ENCODE data around the gene DSPP. TPM values are rescaled to one million over a fixed set of nuclear protein-coding genes. Genes with fewer than 3 reads are reported as not detected.

DSPP gene
- total and polyA plus RNA-seq, 2 experiments from 2014 or later = 0.08 TPM; not detected in 1

DNA sequence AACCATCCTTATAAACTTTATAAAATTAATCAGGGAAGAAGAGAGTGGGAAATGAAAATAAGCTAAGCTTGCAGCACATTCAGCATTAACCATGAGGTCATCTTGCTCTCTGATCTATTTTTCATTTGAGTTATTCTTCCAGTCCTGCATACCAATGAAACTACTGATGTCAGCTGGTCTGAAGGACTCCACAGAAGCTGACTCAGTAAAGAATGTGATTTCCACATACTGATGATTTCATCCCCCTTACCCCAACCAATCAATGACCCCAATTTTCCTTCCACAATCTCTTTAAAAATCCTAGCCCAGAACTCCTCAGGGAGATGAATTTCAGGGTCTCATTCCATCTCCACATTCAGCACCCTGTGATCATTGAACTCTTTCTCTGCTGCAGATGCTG lies 18.8 kb upstream of the DSPP start (continued):
- TF ChIP-seq, protein P1, sequence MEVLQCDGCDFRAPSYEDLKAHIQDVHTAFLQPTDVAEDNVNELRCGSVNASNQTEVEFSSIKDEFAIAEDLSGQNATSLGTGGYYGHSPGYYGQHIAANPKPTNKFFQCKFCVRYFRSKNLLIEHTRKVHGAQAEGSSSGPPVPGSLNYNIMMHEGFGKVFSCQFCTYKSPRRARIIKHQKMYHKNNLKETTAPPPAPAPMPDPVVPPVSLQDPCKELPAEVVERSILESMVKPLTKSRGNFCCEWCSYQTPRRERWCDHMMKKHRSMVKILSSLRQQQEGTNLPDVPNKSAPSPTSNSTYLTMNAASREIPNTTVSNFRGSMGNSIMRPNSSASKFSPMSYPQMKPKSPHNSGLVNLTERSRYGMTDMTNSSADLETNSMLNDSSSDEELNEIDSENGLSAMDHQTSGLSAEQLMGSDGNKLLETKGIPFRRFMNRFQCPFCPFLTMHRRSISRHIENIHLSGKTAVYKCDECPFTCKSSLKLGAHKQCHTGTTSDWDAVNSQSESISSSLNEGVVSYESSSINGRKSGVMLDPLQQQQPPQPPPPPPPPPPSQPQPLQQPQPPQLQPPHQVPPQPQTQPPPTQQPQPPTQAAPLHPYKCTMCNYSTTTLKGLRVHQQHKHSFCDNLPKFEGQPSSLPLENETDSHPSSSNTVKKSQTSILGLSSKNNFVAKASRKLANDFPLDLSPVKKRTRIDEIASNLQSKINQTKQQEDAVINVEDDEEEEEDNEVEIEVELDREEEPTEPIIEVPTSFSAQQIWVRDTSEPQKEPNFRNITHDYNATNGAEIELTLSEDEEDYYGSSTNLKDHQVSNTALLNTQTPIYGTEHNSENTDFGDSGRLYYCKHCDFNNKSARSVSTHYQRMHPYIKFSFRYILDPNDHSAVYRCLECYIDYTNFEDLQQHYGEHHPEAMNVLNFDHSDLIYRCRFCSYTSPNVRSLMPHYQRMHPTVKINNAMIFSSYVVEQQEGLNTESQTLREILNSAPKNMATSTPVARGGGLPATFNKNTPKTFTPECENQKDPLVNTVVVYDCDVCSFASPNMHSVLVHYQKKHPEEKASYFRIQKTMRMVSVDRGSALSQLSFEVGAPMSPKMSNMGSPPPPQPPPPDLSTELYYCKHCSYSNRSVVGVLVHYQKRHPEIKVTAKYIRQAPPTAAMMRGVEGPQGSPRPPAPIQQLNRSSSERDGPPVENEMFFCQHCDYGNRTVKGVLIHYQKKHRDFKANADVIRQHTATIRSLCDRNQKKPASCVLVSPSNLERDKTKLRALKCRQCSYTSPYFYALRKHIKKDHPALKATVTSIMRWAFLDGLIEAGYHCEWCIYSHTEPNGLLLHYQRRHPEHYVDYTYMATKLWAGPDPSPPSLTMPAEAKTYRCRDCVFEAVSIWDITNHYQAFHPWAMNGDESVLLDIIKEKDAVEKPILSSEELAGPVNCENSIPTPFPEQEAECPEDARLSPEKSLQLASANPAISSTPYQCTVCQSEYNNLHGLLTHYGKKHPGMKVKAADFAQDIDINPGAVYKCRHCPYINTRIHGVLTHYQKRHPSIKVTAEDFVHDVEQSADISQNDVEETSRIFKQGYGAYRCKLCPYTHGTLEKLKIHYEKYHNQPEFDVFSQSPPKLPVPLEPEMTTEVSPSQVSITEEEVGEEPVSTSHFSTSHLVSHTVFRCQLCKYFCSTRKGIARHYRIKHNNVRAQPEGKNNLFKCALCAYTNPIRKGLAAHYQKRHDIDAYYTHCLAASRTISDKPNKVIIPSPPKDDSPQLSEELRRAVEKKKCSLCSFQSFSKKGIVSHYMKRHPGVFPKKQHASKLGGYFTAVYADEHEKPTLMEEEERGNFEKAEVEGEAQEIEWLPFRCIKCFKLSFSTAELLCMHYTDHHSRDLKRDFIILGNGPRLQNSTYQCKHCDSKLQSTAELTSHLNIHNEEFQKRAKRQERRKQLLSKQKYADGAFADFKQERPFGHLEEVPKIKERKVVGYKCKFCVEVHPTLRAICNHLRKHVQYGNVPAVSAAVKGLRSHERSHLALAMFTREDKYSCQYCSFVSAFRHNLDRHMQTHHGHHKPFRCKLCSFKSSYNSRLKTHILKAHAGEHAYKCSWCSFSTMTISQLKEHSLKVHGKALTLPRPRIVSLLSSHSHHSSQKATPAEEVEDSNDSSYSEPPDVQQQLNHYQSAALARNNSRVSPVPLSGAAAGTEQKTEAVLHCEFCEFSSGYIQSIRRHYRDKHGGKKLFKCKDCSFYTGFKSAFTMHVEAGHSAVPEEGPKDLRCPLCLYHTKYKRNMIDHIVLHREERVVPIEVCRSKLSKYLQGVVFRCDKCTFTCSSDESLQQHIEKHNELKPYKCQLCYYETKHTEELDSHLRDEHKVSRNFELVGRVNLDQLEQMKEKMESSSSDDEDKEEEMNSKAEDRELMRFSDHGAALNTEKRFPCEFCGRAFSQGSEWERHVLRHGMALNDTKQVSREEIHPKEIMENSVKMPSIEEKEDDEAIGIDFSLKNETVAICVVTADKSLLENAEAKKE (CRISPR knock-in tag; IDR thresholded peaks at IDR 0.05) = no peak

DNA sequence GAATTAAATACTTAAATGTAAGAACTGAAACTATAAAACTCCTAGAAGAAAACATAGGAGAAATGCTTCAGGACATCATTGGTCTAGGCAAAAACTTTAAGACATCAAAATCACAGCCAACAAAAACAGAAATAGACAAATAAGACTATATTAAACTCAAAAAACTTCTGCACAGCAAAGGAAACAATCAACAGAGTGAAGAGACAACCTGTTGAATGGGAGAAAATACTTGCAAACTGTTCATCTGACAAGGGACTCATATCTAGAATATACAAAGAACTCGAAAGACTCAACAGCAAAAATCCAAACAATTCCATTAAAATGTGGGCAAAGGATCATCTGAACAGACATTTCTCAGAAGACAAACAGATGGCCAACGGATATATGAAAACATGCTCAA lies 16.2 kb upstream of the DSPP start:
- H3K4me1 Mint-ChIP-seq = no peaks in the 10 kb centered on the region
- Histone ChIP-seq H3K79me2 (replicated peaks; ENCODE audit: insufficient read depth) (no peaks in the 10 kb centered on the region), H3K27me3 (ENCODE audit: insufficient read depth) (no peaks in the 10 kb centered on the region), H4K20me1 (replicated peaks; ENCODE audit: insufficient read depth) (no peaks in the 10 kb centered on the region), H3K9me2 (ENCODE audit: insufficient read depth) (no peaks in the 10 kb centered on the region), H3F3A (replicated peaks; ENCODE audit: low read depth) (no peaks in the 10 kb centered on the region), H3K27ac (ENCODE audit: low read depth) (no peak overlapping the region), H2AFZ (no peak overlapping the region), H3K36me3 (ENCODE audit: insufficient read depth) (no peaks in the 10 kb centered on the region), H3K4me2 (no peak overlapping the region), H3K4me1 (ENCODE audit: insufficient read depth) (no peaks in the 10 kb centered on the region), H3K4me3 (no peak overlapping the region)
- no peak overlapping the region for H3K27ac Mint-ChIP-seq
- DNase-seq (ENCODE audit: low spot score) (no peak), ATAC-seq (no peak)
- no peak overlapping the region for H3K4me3 Mint-ChIP-seq
- no peaks in the 10 kb centered on the region for H3K36me3 Mint-ChIP-seq (ENCODE audit: low read depth)
- no peaks in the 10 kb centered on the region for H3K27me3 Mint-ChIP-seq (ENCODE audit: insufficient read depth, low read depth, poor library complexity)
- H3K9me3 Mint-ChIP-seq = no peaks in the 10 kb centered on the region
- TF ChIP-seq POLR2AphosphoS5 (IDR thresholded peaks at IDR 0.05; ENCODE audit: low read depth) (no peak), EZH2 (IDR thresholded peaks at IDR 0.05; ENCODE audit: low read depth, unreplicated experiment) (no peak), STAT1 (IDR thresholded peaks at IDR 0.05; ENCODE audit: unreplicated experiment) (no peak), CREB1 (CRISPR knock-in tag; IDR thresholded peaks at IDR 0.05; ENCODE audit: low read depth) (no peak), JUNB (IDR thresholded peaks at IDR 0.05; ENCODE audit: unreplicated experiment) (no peak), NANOG (IDR thresholded peaks at IDR 0.05; ENCODE audit: borderline replicate concordance) (no peak)
- TF ChIP-seq, protein P2, sequence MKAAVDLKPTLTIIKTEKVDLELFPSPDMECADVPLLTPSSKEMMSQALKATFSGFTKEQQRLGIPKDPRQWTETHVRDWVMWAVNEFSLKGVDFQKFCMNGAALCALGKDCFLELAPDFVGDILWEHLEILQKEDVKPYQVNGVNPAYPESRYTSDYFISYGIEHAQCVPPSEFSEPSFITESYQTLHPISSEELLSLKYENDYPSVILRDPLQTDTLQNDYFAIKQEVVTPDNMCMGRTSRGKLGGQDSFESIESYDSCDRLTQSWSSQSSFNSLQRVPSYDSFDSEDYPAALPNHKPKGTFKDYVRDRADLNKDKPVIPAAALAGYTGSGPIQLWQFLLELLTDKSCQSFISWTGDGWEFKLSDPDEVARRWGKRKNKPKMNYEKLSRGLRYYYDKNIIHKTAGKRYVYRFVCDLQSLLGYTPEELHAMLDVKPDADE (IDR thresholded peaks at IDR 0.05) = no peak
- TF ChIP-seq, protein P1 (CRISPR knock-in tag; IDR thresholded peaks at IDR 0.05) = no peak

All from GM23338 (cell line).